ENCODE results near the gene NLRP9. TPM values are rescaled to one million over a fixed set of nuclear protein-coding genes. Genes with fewer than 3 reads are reported as not detected.

NLRP9 gene
- total RNA-seq, 4 donors from 2014 or later: not detected

- TF ChIP-seq POLR2AphosphoS5 (IDR thresholded peaks at IDR 0.05) (no peak), CTCF (IDR thresholded peaks at IDR 0.05) (no peak), EP300 (IDR thresholded peaks at IDR 0.05; ENCODE audit: low read depth) (no peak), POLR2A (IDR thresholded peaks at IDR 0.05) (no peak)
- peaks cover 0 to 22% (median 5%) of the 10 kb centered on the region in 4 donors for H3K4me1 ChIP-seq
- in situ Hi-C loops (cut with MboI; ENCODE audit: low pct_ligation_motif_present in 1 of 4, low pct_unique_long_range_greater_than_20kb in 1 of 4, low sequenced_read_pairs in 3 of 4): no loop called here
- WGBS, 2 donors (ENCODE audit: low coverage in 1 of 2): 88% methylated on average over 2 to 3 of the region's 3 CpGs
- no peak for DNase-seq
- no peaks in the 10 kb centered on the region for H3K27me3 ChIP-seq
- H3K9me3 ChIP-seq: no peaks in the 10 kb centered on the region
- intact Hi-C loops (cut with DNase I; ENCODE audit: low total_unique reads): no loop called here
- no peak overlapping the region for H3K27ac ChIP-seq
- H3K36me3 ChIP-seq: peaks cover 0 to 6% (median 0%) of the 10 kb centered on the region in 4 donors
- no peak overlapping the region for H3K4me3 ChIP-seq
Measured at GRCh38 chr19:55705972-55706371, 32.2 kb downstream of the NLRP9 start.

GRCh38 chr19:55704494-55705245 lies 33.5 kb downstream of the NLRP9 start:
- intact Hi-C loops (cut with DNase I; ENCODE audit: low total_unique reads) (no loop called here), in situ Hi-C loops (cut with MboI; ENCODE audit: low pct_ligation_motif_present in 1 of 4, low pct_unique_long_range_greater_than_20kb in 1 of 4, low sequenced_read_pairs in 3 of 4) (no loop called here)
- Histone ChIP-seq H3K9me3 (no peaks in the 10 kb centered on the region), H3K4me1 (peaks cover 0 to 22% (median 5%) of the 10 kb centered on the region in 4 donors), H3K27ac (no peak overlapping the region), H3K27me3 (no peaks in the 10 kb centered on the region), H3K36me3 (peaks cover 0 to 6% (median 0%) of the 10 kb centered on the region in 4 donors), H3K4me3 (no peak overlapping the region)
- 94 to 97% methylated on average over 12 to 15 of the region's 15 CpGs for WGBS, 2 donors (ENCODE audit: low coverage in 1 of 2)
- no peak for TF ChIP-seq EP300 (IDR thresholded peaks at IDR 0.05; ENCODE audit: low read depth)
- TF ChIP-seq POLR2A (IDR thresholded peaks at IDR 0.05): no peak
- TF ChIP-seq CTCF (IDR thresholded peaks at IDR 0.05): peak in 3 of 5 experiments; percentile 12 to 24 (median 12)
- no peak for TF ChIP-seq POLR2AphosphoS5 (IDR thresholded peaks at IDR 0.05)
- DNase-seq: no peak

DNA sequence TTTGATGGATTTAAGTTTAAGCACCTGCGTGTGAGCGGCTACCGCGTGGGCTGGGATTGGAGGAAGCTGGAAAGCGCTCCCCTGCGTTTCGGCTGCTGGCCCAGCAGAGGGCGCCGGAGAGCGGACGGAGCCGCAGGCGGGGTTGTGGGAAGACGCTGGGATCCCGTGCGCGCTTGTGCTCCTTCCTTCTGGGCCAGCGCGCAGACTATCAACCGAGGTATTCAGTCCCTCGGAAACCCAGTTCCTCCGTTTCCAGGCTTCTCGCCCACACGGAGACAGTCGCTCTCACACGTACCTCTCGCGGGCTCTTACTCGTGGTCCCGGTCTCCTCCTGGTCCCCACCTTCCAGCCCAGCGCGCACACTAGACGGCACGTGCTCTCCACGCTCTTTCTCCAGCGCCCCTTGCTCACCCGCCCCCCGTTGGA lies 34.4 kb downstream of the NLRP9 start:
- Histone ChIP-seq H3K4me1 (peaks cover 0 to 22% (median 5%) of the 10 kb centered on the region in 4 donors), H3K4me3 (no peak overlapping the region), H3K36me3 (peaks cover 0 to 6% (median 0%) of the 10 kb centered on the region in 4 donors), H3K9me3 (no peaks in the 10 kb centered on the region), H3K27me3 (no peaks in the 10 kb centered on the region), H3K27ac (no peak overlapping the region)
- in situ Hi-C loops (cut with MboI; ENCODE audit: low pct_ligation_motif_present in 1 of 4, low pct_unique_long_range_greater_than_20kb in 1 of 4, low sequenced_read_pairs in 3 of 4) (no loop called here), intact Hi-C loops (cut with DNase I; ENCODE audit: low total_unique reads) (no loop called here)
- WGBS, 2 donors (ENCODE audit: low coverage in 1 of 2): 67 to 92% methylated on average over 10 to 38 of the region's 38 CpGs
- TF ChIP-seq CTCF (IDR thresholded peaks at IDR 0.05) (peak; percentile 74 to 84 (median 75)), POLR2A (IDR thresholded peaks at IDR 0.05) (no peak)
- DNase-seq: peak; percentile 69

DNA sequence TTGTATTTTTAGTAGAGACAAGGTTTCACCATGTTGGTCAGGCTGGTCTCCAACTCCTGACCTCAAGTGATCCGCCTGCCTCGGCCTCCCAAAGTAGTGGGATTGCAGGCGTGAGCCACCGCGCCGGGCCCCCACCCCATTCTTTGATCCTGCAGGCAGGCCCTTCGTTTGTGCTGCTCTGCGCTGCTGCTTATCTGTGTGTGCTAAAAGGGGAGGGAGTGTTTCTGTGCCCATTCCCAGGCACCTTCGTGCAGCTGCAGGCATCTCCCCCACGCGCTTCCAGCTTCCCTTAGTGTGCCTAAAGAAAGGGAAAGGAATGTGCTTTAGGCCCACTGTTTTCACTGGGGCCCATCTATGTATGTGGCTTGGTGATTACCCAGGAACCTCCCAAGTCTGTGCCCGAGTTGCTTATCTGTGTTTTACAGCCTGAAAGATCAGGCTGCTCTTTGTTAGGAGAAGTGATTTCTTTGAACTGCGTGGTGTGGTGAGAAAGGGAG lies 36.0 kb downstream of the NLRP9 start:
- no peak for TF ChIP-seq EP300 (IDR thresholded peaks at IDR 0.05; ENCODE audit: low read depth)
- no peak for TF ChIP-seq POLR2AphosphoS5 (IDR thresholded peaks at IDR 0.05)
- TF ChIP-seq POLR2A (IDR thresholded peaks at IDR 0.05): no peak
- no peak for TF ChIP-seq CTCF (IDR thresholded peaks at IDR 0.05)
- H3K9me3 ChIP-seq: no peaks in the 10 kb centered on the region
- no peak overlapping the region for H3K4me3 ChIP-seq
- intact Hi-C loops (cut with DNase I; ENCODE audit: low total_unique reads): no loop called here
- peak overlapping the region; percentile 57 to 74 (median 60) for H3K27ac ChIP-seq
- in situ Hi-C loops (cut with MboI; ENCODE audit: low pct_ligation_motif_present in 1 of 4, low pct_unique_long_range_greater_than_20kb in 1 of 4, low sequenced_read_pairs in 3 of 4): no loop called here
- WGBS, 2 donors (ENCODE audit: low coverage in 1 of 2): 81% methylated on average over 13 of the region's 13 CpGs; no CpG with 5 or more reads in 1 of the 2 donors
- no peaks in the 10 kb centered on the region for H3K27me3 ChIP-seq
- H3K4me1 ChIP-seq: peaks cover 0 to 22% (median 5%) of the 10 kb centered on the region in 4 donors
- peaks cover 0 to 6% (median 0%) of the 10 kb centered on the region in 4 donors for H3K36me3 ChIP-seq
- no peak for DNase-seq

All from transverse colon (tissue), 4 donors.